Activated CD8-positive, alpha-beta T cell treated with anti-CD3 and anti-CD28 coated beads for 36 hours (primary cell): ENCODE data around the gene DCN. TPM values are rescaled to one million over a fixed set of nuclear protein-coding genes. Genes with fewer than 3 reads are reported as not detected.

ENCODE experiments used
- ATAC-seq: fragments of 200-7000 bp; cut with Tn5 transposase; one replicate; pipeline ENCODE4 v1.10.0; 2021; ENCODE audit warnings: mild to moderate bottlenecking, moderate library complexity
- CTCF ChIA-PET: fragments of 350-600 bp; sonication (Branson Sonifier 250); formaldehyde crosslinking; loops from one replicate; lab custom pipeline; 2021; ENCODE audit warnings: antibody characterized with exemption; lab: Charles Lee
- POLR2A ChIA-PET: fragments of 350-600 bp; sonication (Branson Sonifier 250); formaldehyde crosslinking; loops from one replicate; lab custom pipeline; 2021; ENCODE audit warnings: antibody characterized with exemption; lab: Charles Lee
- DNase-seq: peaks from one replicate; pipeline ENCODE4 v3.0.0-alpha.2; 2020
- H3K27ac Mint-ChIP-seq: one replicate; pipeline ENCODE4 v1.8.0; 2021; ENCODE audit warnings: mild to moderate bottlenecking, mixed read lengths
- H3K27me3 Mint-ChIP-seq: one replicate; pipeline ENCODE4 v1.8.0; 2021; ENCODE audit warnings: mixed read lengths
- H3K36me3 Mint-ChIP-seq: one replicate; pipeline ENCODE4 v1.8.0; 2021; ENCODE audit warnings: low read depth, mixed read lengths
- H3K4me1 Mint-ChIP-seq: one replicate; pipeline ENCODE4 v1.8.0; 2021; ENCODE audit warnings: low read depth, mixed read lengths
- H3K4me3 Mint-ChIP-seq: one replicate; pipeline ENCODE4 v1.8.0; 2021; ENCODE audit warnings: mild to moderate bottlenecking, moderate library complexity, mixed read lengths
- H3K9me3 Mint-ChIP-seq: one replicate; pipeline ENCODE4 v1.8.0; 2021; ENCODE audit warnings: mixed read lengths
- intact Hi-C: fragments of 100-400 bp; cut with micrococcal nuclease; formaldehyde crosslinking; loops from one replicate; pipeline ENCODE4 v1.10.0; 2022
- total RNA-seq, 2 experiments: library from RNA; stranded (reverse); gene quantifications; one replicate each; pipeline ENCODE4 v1.2.3, GENCODE V29; 2021
- TF ChIP-seq, protein P1 (sequence below): fragments of 200-600 bp; IDR thresholded peaks from one replicate; pipeline ENCODE4 v1.8.0; 2022; ENCODE audit warnings: antibody characterized with exemption, mild to moderate bottlenecking

Gene DCN
- total RNA-seq, 2 experiments from 2014 or later, result not detected

DNA sequence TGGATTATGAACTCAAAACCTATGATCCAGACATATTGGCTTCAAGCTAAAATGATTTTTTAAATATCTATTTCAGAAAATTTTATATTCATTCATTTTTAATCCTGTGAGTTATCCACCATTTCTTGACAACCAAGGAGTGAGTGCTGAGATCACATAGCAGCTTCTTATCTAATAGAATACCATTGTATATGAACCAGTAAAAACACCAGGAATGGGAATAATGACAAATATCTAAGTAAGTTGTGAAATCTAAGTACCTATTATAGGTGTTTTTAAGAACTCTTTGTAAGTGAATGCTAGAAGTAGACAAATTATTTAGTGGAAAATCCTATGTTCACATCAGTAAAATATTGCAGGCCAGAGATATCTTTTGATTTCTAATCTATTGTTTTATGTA is 79.5 kb downstream of the DCN start:
- H3K4me3 Mint-ChIP-seq, result no peak overlapping the region
- ChIA-PET CTCF (no interaction called here), POLR2A (no interaction called here)
- intact Hi-C loops, result no loop called here
- H3K27me3 Mint-ChIP-seq, result no peaks in the 10 kb centered on the region
- no peaks in the 10 kb centered on the region for H3K36me3 Mint-ChIP-seq
- DNase-seq, result no peak
- no peaks in the 10 kb centered on the region for H3K9me3 Mint-ChIP-seq
- H3K27ac Mint-ChIP-seq, result no peak overlapping the region
- TF ChIP-seq, protein P1, sequence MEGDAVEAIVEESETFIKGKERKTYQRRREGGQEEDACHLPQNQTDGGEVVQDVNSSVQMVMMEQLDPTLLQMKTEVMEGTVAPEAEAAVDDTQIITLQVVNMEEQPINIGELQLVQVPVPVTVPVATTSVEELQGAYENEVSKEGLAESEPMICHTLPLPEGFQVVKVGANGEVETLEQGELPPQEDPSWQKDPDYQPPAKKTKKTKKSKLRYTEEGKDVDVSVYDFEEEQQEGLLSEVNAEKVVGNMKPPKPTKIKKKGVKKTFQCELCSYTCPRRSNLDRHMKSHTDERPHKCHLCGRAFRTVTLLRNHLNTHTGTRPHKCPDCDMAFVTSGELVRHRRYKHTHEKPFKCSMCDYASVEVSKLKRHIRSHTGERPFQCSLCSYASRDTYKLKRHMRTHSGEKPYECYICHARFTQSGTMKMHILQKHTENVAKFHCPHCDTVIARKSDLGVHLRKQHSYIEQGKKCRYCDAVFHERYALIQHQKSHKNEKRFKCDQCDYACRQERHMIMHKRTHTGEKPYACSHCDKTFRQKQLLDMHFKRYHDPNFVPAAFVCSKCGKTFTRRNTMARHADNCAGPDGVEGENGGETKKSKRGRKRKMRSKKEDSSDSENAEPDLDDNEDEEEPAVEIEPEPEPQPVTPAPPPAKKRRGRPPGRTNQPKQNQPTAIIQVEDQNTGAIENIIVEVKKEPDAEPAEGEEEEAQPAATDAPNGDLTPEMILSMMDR, result no peak
- no peaks in the 10 kb centered on the region for H3K4me1 Mint-ChIP-seq
- ATAC-seq, result no peak

GRCh38 chr12:91100906-91101305 is 81.7 kb downstream of the DCN start:
- Mint-ChIP-seq H3K9me3 (no peaks in the 10 kb centered on the region), H3K36me3 (no peaks in the 10 kb centered on the region), H3K27me3 (no peaks in the 10 kb centered on the region), H3K27ac (no peak overlapping the region), H3K4me3 (no peak overlapping the region), H3K4me1 (no peaks in the 10 kb centered on the region)
- POLR2A ChIA-PET, result no interaction called here
- TF ChIP-seq, protein P1, result no peak
- DNase-seq, result no peak
- no peak for ATAC-seq
- CTCF ChIA-PET, result no interaction called here
- intact Hi-C loops, result no loop called here

- H3K4me1 Mint-ChIP-seq, result no peaks in the 10 kb centered on the region
- TF ChIP-seq, protein P1, result no peak
- H3K36me3 Mint-ChIP-seq, result no peaks in the 10 kb centered on the region
- ChIA-PET CTCF (no interaction called here), POLR2A (no interaction called here)
- H3K9me3 Mint-ChIP-seq, result no peaks in the 10 kb centered on the region
- DNase-seq, result no peak
- intact Hi-C loops, result no loop called here
- H3K27me3 Mint-ChIP-seq, result no peaks in the 10 kb centered on the region
- no peak overlapping the region for H3K4me3 Mint-ChIP-seq
- ATAC-seq, result no peak
- H3K27ac Mint-ChIP-seq, result no peak overlapping the region
Observed at GRCh38 chr12:91099836-91100235, 82.8 kb downstream of the DCN start.

- H3K9me3 Mint-ChIP-seq, result no peaks in the 10 kb centered on the region
- ChIA-PET CTCF (interaction anchor here (1.4 kb wide), 1 partner anchor 9 kb away, joined by 7 read pairs; no protein-coding TSS in a partner anchor), POLR2A (interaction anchor here (0.5 kb wide), 1 partner anchor 27 kb away, joined by 4 read pairs; no protein-coding TSS in a partner anchor)
- TF ChIP-seq, protein P1, result no peak
- intact Hi-C loops, result no loop called here
- H3K27ac Mint-ChIP-seq, result no peak overlapping the region
- no peak overlapping the region for H3K4me3 Mint-ChIP-seq
- H3K36me3 Mint-ChIP-seq, result no peaks in the 10 kb centered on the region
- ATAC-seq (no peak), DNase-seq (no peak)
- H3K27me3 Mint-ChIP-seq, result peaks cover 2% of the 10 kb centered on the region
- H3K4me1 Mint-ChIP-seq, result no peaks in the 10 kb centered on the region
Observed at GRCh38 chr12:91099341-91099740, 83.3 kb downstream of the DCN start.

DNA sequence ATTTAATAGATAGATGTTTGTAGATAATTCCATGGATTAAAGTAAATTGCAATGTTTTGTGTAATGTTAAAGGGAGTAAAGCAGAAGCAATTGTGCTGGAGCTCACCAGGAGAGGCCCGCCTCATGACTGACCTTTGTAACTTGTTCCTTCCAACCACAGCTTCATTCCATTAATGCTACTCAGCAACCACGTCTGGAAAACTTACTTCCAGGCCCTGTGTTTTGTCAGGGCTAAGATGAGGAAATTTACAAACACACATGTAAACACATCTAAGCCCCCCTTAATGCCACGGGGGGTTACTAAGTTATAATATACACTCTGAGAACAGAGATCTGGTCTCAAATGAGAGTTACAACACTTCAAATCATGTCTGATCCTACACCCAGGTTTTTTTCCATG is 83.7 kb downstream of the DCN start:
- no peaks in the 10 kb centered on the region for H3K4me1 Mint-ChIP-seq
- ChIA-PET POLR2A (interaction anchor here (0.5 kb wide), 1 partner anchor 26 kb away, joined by 4 read pairs; no protein-coding TSS in a partner anchor), CTCF (interaction anchor here (1.4 kb wide), 1 partner anchor 9 kb away, joined by 7 read pairs; no protein-coding TSS in a partner anchor)
- intact Hi-C loops, result no loop called here
- H3K27me3 Mint-ChIP-seq, result peaks cover 3% of the 10 kb centered on the region
- H3K36me3 Mint-ChIP-seq, result no peaks in the 10 kb centered on the region
- H3K27ac Mint-ChIP-seq, result no peak overlapping the region
- no peak for DNase-seq
- ATAC-seq, result no peak
- H3K9me3 Mint-ChIP-seq, result no peaks in the 10 kb centered on the region
- no peak overlapping the region for H3K4me3 Mint-ChIP-seq
- TF ChIP-seq, protein P1, result no peak
